Measurements from ENCODE around the gene OR2F1.

- TF ChIP-seq CTCF (IDR thresholded peaks at IDR 0.05) (no peak), POLR2A (IDR thresholded peaks at IDR 0.05) (no peak)
Observed at GRCh38 chr7:143914938-143915652, 39.5 kb upstream of the OR2F1 start.
